CD4-positive, alpha-beta T cell treated with Interferon alpha-2 for 1 hour (primary cell): ENCODE data around the gene EPB41L4B.
A peak's percentile ranks its signal among the peaks of the same experiment; 100 is the strongest.
"Not testable (repeated sequence)": the region's sequence is repeated elsewhere in the genome, so short reads cannot be mapped to it uniquely, and the experiment has no call there.

Source experiments
- DNase-seq, 2 donors: peaks; one replicate each; pipeline ENCODE4 v3.0.0-alpha.2; 2020 to 2022

Gene EPB41L4B

GRCh38 chr9:109320742-109321448 lies at the start of gene EPB41L4B:
TSS of gene EPB41L4B (minus strand) at chr9:109321059. CDS start at chr9:109320446, 613 bp downstream.
- peak; percentile 76 to 86 for DNase-seq

DNA sequence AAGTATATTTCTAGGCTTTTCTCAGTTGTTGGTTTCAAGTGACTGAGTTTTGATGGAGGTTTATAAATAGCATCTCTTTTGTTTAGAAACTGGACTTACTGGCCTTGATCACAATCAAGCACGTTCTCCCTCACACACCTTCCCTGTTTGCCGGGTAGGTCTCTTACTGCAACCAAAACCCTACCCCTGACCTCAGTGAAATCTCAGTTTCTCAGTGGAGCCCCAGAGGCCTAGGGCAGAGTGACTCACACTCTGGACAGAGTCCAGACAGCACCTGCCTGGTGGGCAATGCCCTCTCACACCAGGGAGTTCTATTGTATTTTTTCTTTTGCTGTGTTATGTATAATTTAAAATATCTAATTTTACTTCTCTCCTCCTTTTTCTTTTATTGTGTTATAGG lies 48.4 kb upstream of the EPB41L4B start:
- DNase-seq = no peak

DNA sequence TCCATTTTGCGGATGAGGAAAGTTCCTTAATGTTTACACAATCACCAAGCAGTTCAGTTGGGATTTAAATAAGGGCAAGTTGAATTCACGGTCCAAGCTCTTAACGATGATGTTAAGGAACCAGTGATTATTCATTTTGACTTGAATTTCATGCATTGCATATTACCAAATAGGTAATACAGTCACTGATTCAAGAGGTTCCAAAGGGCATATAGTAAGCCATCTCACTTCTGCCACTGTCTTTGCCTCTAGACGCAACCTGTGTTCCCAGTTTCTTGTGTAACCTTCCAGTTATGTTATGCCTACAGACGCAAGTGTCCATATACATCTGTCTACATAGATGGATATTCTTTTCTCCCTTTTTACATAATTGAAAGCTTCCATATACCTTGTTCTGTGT lies 39.9 kb upstream of the EPB41L4B start:
- DNase-seq = no peak

DNA sequence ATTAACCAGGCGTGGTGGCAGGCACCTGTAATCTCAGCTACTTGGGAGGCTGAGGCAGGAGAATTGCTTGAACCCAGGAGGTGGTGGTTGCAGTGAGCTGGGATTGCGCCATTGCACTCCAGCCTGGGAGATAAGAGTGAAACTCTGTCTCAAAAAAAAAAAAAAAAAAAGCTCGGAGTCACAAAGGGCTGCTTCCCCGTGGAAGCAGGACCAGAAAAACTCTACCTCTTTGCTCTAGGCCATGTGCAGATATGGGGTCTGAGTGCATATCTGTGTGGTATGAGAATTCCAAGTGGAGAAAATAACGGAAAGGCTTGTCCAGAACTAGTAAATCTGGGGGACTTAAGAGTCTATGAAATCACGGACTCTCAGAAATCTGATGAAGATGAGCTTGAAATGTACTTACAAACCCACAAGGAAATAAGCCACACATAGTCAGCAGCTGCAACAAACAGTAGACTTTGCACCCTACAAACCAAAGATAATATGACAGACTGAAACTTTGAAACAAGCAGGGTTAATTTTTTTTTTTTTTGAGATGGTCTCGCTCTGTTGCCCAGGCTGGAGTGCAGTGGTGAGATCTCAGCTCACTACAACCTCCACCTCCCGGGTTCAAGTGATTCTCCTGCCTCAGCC lies 38.2 kb upstream of the EPB41L4B start:
- not testable (repeated sequence) for DNase-seq

GRCh38 chr9:109355564-109356297 lies 34.9 kb upstream of the EPB41L4B start:
- no peak for DNase-seq

DNA sequence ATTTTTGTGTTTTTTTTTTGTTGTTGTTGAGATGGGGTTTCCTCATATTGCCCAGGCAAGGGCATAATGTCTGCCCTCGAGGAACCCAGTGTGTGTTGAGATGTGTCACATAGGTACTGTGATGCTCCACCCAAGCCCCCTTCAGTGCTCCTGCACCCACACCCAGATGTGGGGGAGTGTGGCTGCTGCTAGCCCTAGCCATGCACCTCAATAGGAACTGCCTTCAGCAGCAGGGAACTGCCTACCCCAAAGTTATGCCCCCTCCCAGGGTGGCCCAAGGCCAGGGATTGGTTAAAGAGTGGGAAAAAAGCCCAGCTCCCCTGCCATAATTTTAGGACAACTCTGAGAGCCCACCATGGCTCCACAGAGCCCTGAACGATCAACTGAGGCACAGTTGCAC lies 33.3 kb upstream of the EPB41L4B start:
- DNase-seq = no peak

GRCh38 chr9:109351032-109351431 lies 30.2 kb upstream of the EPB41L4B start:
- no peak for DNase-seq

GRCh38 chr9:109349421-109349846 lies 28.6 kb upstream of the EPB41L4B start:
- DNase-seq = no peak

DNA sequence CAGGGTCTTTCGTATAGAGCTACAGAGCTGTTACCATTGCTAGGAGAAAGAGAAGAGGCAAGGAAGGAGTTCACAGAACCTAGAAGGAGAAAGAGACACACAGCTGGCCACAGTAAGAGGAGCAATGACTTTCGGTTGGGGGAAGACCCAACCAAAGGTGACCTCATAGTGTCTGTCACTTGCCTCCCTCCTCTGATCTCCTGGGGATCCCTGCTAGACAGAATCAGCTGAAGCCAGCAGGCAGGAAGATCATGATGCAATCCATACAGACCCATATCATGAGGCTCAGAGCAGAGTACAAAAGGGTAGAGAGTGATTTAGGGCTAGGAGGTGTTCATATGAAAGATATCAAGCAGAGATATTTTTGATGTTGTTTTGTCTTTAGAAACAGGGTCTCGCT lies 26.0 kb upstream of the EPB41L4B start:
- no peak for DNase-seq

DNA sequence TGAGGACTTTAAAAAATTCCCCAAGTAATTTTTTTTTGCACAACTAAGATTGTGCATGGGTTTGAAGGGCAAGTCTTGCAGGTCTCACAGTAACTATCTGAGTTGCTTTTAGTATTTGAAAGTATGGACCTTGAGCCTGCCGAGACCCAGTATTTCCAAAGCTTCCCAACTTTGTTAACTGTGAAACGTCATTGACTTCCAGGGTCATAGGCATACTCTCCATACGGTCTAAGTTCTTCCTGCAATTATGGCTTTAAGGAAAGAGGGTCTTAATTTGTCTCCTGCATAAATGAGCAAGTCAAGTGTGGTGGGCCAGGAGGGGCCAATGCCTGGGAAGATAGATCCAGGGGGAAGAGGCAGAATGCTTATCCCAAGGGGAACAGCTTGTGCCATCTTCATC lies 24.0 kb upstream of the EPB41L4B start:
- DNase-seq = no peak

GRCh38 chr9:109342878-109343277 lies 22.0 kb upstream of the EPB41L4B start:
- DNase-seq = no peak

DNA sequence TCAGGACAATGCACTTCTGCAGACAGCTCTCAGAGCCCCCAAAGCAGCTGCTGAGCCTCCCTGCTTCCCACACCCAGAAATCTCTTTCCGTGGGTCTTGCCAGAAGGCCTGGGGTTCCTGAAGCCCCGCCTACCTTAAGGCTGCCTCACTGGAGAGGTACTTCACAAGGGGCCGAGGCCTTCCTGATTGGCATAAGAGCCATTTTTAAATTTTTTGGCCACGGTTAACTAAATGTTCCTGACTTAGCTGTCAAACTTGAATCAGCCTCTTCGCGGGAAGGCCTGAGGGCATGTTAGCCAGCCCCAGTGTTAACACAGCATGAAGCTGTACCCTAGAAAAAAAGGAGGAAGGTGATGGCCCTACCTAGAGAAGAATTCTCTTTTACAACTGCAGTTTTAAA lies 20.7 kb upstream of the EPB41L4B start:
- DNase-seq = no peak

GRCh38 chr9:109340979-109341378 lies 20.1 kb upstream of the EPB41L4B start:
- DNase-seq = not testable (repeated sequence)

DNA sequence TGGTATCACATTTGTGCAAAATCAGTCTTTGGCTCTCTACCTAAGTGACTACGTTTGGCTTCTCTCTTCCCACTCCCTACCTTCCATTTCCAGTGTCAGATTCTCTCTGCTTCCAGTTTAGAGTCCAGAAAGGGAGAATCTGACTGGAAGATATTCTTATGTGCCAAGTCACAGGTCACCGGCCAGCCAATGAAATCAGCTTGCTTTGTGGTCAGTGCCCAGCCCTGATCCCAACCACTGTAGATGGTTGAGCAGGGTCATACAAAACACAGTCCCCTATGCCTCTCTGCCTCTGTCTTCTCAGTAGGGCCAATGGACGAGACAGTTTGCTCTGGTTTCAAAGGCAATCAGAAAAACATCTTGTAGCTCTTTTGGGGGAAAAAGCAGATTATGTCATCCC lies 15.6 kb upstream of the EPB41L4B start:
- no peak for DNase-seq

- DNase-seq = no peak
These were observed 15.1 kb upstream of the EPB41L4B start for GRCh38 chr9:109335929-109336328.

DNA sequence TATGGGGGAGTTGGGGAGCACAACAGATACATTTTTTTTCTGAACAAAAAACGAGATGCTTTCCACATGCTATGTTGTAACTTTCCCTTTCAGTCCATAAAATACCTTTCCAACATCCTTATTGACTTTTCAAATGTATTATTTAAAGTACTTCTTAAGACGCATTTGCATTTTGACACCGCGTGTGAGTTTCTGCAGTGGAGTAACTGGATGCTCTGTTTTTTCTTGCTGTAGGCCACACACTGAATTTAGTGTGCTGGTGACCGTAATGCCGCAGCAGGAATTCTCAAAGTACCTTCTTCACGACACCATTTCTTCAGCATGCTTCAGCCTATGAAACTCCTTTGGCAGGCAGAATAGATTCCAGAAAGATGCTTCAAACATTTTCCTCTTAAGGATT lies 14.3 kb upstream of the EPB41L4B start:
- no peak for DNase-seq

DNA sequence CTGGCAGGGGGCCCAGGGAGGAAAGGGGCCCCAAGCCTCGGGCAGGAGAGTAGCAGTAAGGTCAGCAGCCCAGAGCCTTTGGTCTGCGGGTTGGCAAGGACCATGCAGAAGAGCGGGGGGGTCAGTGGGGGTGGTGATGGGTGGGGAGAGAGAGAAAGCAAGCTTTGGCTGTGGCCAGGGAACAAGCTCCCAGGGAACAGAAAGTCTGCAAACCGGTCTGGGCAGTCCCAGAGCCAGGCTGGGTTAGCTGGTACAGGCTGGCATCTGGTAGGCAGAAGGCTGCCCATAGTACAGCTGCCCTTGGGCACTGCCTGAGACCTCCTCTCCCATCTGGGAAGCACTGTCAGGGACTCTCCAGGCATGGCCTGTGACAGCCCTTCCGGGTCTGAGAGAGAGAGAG lies 10.5 kb upstream of the EPB41L4B start:
- DNase-seq = no peak

- DNase-seq = no peak
These were observed 8.9 kb upstream of the EPB41L4B start for GRCh38 chr9:109329638-109330258.

- DNase-seq = no peak
These were observed 8.2 kb upstream of the EPB41L4B start for GRCh38 chr9:109328978-109329637.

DNA sequence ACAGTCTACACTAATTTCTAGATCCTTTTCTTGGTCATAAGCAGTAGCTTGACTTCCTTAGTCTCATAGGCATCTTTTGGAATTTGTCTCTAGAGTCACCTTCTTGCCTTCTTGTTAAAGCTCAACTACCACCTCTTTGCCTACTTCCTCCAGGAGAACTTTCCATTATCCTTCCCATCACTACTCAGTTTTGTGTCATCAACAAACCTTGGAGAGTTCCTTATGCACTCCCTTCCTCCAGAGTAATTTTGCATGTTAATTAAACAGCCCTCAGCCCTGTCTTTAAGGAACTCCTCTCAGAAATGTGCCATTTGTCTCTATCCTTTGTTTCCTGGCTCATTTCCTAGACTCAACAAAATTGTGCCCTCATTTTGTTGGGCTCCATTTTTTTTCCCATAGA lies 4.2 kb upstream of the EPB41L4B start:
- DNase-seq = no peak

DNA sequence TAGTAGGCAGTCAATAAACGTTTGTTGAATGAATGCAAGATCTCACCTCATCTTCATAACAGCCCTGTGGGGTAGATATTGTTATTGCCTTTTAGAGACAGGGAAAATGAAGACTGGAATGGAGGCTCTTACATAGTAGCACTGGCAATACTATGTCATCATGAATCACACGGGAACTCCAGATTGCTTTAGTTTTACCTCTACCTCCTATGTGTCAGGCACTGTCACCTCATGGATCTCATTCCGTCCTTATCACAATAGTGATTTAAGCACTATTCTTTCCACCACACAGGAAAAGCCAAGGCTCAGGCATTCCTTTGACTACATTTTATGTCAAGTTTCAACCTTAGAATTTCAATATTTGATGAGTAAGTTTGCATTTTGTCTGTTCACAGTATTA lies 2.9 kb upstream of the EPB41L4B start:
- DNase-seq = no peak

DNA sequence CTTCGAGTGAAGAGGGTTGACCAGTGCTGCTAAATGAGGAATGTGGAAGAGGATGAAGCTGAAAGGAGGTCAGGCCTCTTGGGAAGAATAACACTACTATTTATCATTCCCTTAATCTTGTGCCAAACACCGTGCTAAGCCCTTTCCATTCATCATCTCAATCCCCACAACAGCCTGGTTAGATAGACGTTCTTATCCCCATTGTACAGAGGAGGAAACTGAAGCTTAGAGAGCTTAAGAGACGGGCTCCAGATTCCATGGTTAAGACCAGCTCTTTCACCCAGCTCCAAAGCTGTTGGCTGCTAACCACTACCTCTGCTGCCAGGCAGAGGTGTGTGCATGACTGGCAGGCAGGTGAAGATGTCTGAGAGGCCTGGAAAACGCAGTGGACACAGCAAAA lies 868 bp upstream of the EPB41L4B start:
- DNase-seq = no peak

DNA sequence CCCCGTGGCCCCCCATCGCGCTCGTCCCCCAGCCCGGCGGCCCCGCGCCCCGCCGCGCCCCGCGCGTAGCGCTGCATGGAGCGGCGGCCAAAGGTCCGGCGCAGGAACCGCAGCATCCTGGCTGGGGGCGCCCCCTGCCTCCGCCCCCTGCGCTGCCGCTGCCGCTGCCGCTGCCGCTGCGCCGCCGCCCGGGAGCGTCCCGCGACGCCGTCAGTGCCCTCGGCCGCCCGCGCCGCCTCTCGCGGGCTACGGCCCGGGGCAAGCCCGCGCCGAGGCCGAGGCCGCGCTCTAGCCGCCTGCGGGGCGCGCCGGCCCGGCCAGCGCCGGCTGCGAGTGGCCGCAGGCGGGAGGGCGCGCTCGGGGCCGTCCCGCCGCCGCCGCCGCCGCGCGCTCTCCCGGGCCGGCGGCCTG lies 523 bp downstream of the EPB41L4B start:
- no peak for DNase-seq
